Activated naive CD8-positive, alpha-beta T cell treated with anti-CD3 and anti-CD28 coated beads, Interleukin-2, amount 50 U/mL, for 24 hours (primary cell): ENCODE results near the gene TMEM154.

ENCODE experiments used
- ATAC-seq: fragments of 150-1000 bp; cut with Tn5 transposase; one replicate; pipeline ENCODE4 v1.10.0; 2021
- DNase-seq: peaks from one replicate; pipeline ENCODE4 v3.0.0; 2021
- H3K27ac Mint-ChIP-seq: one replicate; pipeline ENCODE4 v1.8.0; 2021; ENCODE audit warnings: mild to moderate bottlenecking, mixed read lengths
- H3K27me3 Mint-ChIP-seq: one replicate; pipeline ENCODE4 v1.8.0; 2021; ENCODE audit warnings: mixed read lengths
- H3K36me3 Mint-ChIP-seq: one replicate; pipeline ENCODE4 v1.8.0; 2021; ENCODE audit warnings: low read depth, mixed read lengths
- H3K4me1 Mint-ChIP-seq: one replicate; pipeline ENCODE4 v1.8.0; 2021; ENCODE audit warnings: mixed read lengths
- H3K4me3 Mint-ChIP-seq: one replicate; pipeline ENCODE4 v1.8.0; 2021; ENCODE audit warnings: mild to moderate bottlenecking, moderate library complexity, mixed read lengths
- H3K9me3 Mint-ChIP-seq: one replicate; pipeline ENCODE4 v1.8.0; 2021; ENCODE audit warnings: mixed read lengths

Gene TMEM154

GRCh38 chr4:152590179-152591031, 89.4 kb downstream of the TMEM154 start:
- Mint-ChIP-seq H3K4me3 (no peak overlapping the region), H3K27ac (no peak overlapping the region), H3K9me3 (no peaks in the 10 kb centered on the region), H3K4me1 (no peaks in the 10 kb centered on the region), H3K36me3 (peaks cover 2% of the 10 kb centered on the region), H3K27me3 (peaks cover 5% of the 10 kb centered on the region)
- DNase-seq (no peak), ATAC-seq (no peak)

GRCh38 chr4:152588869-152589268, 90.9 kb downstream of the TMEM154 start:
- no peaks in the 10 kb centered on the region for H3K9me3 Mint-ChIP-seq
- H3K4me3 Mint-ChIP-seq = no peak overlapping the region
- H3K27me3 Mint-ChIP-seq = peaks cover 5% of the 10 kb centered on the region
- DNase-seq = no peak
- H3K36me3 Mint-ChIP-seq = peaks cover 2% of the 10 kb centered on the region
- no peak overlapping the region for H3K27ac Mint-ChIP-seq
- no peak for ATAC-seq
- H3K4me1 Mint-ChIP-seq = peaks cover 2% of the 10 kb centered on the region

- Mint-ChIP-seq H3K4me3 (no peak overlapping the region), H3K4me1 (peaks cover 2% of the 10 kb centered on the region), H3K36me3 (peaks cover 2% of the 10 kb centered on the region), H3K27me3 (peaks cover 5% of the 10 kb centered on the region), H3K9me3 (no peaks in the 10 kb centered on the region), H3K27ac (no peak overlapping the region)
- DNase-seq (no peak), ATAC-seq (no peak)
Observed at GRCh38 chr4:152587127-152587526, 92.7 kb downstream of the TMEM154 start.

GRCh38 chr4:152586668-152587067, 93.1 kb downstream of the TMEM154 start:
- no peak for DNase-seq
- no peak for ATAC-seq
- Mint-ChIP-seq H3K36me3 (peaks cover 2% of the 10 kb centered on the region), H3K4me1 (peaks cover 2% of the 10 kb centered on the region), H3K27me3 (peaks cover 5% of the 10 kb centered on the region), H3K27ac (no peak overlapping the region), H3K4me3 (no peak overlapping the region), H3K9me3 (no peaks in the 10 kb centered on the region)

- Mint-ChIP-seq H3K9me3 (no peaks in the 10 kb centered on the region), H3K36me3 (peaks cover 2% of the 10 kb centered on the region), H3K27ac (peak overlapping the region; percentile 41), H3K4me3 (peak overlapping the region; percentile 25), H3K27me3 (peaks cover 3% of the 10 kb centered on the region), H3K4me1 (peaks cover 2% of the 10 kb centered on the region)
- ATAC-seq (no peak), DNase-seq (no peak)
Observed at GRCh38 chr4:152585023-152585441, 94.8 kb downstream of the TMEM154 start.

GRCh38 chr4:152581536-152582160, 98.1 kb downstream of the TMEM154 start:
- H3K4me1 Mint-ChIP-seq = peaks cover 2% of the 10 kb centered on the region
- no peak for DNase-seq
- ATAC-seq = no peak
- H3K27me3 Mint-ChIP-seq = no peaks in the 10 kb centered on the region
- H3K36me3 Mint-ChIP-seq = peaks cover 2% of the 10 kb centered on the region
- no peak overlapping the region for H3K27ac Mint-ChIP-seq
- H3K9me3 Mint-ChIP-seq = no peaks in the 10 kb centered on the region
- H3K4me3 Mint-ChIP-seq = no peak overlapping the region

- DNase-seq = no peak
- no peak for ATAC-seq
- no peak overlapping the region for H3K4me3 Mint-ChIP-seq
- H3K9me3 Mint-ChIP-seq = no peaks in the 10 kb centered on the region
- no peak overlapping the region for H3K27ac Mint-ChIP-seq
- H3K4me1 Mint-ChIP-seq = no peaks in the 10 kb centered on the region
- no peaks in the 10 kb centered on the region for H3K27me3 Mint-ChIP-seq
- H3K36me3 Mint-ChIP-seq = no peaks in the 10 kb centered on the region
Observed at GRCh38 chr4:152579916-152580315, 99.9 kb downstream of the TMEM154 start.

GRCh38 chr4:152579107-152579764, 100.6 kb downstream of the TMEM154 start:
- Mint-ChIP-seq H3K36me3 (no peaks in the 10 kb centered on the region), H3K27me3 (no peaks in the 10 kb centered on the region), H3K4me1 (no peaks in the 10 kb centered on the region), H3K9me3 (no peaks in the 10 kb centered on the region), H3K4me3 (no peak overlapping the region), H3K27ac (no peak overlapping the region)
- no peak for ATAC-seq
- no peak for DNase-seq

GRCh38 chr4:152578670-152579069, 101.1 kb downstream of the TMEM154 start:
- no peaks in the 10 kb centered on the region for H3K4me1 Mint-ChIP-seq

GRCh38 chr4:152577708-152578396, 101.9 kb downstream of the TMEM154 start:
- Mint-ChIP-seq H3K4me3 (no peak overlapping the region), H3K36me3 (no peaks in the 10 kb centered on the region), H3K4me1 (no peaks in the 10 kb centered on the region), H3K27ac (no peak overlapping the region), H3K27me3 (no peaks in the 10 kb centered on the region), H3K9me3 (no peaks in the 10 kb centered on the region)
- ATAC-seq (no peak), DNase-seq (no peak)

More at GRCh38 chr4:152578670-152579069, 101.1 kb downstream of the TMEM154 start:
- Mint-ChIP-seq H3K36me3 (no peaks in the 10 kb centered on the region), H3K27ac (no peak overlapping the region), H3K27me3 (no peaks in the 10 kb centered on the region), H3K9me3 (no peaks in the 10 kb centered on the region), H3K4me3 (no peak overlapping the region)
- ATAC-seq = no peak
- DNase-seq = no peak

- Mint-ChIP-seq H3K27me3 (no peaks in the 10 kb centered on the region), H3K27ac (no peak overlapping the region), H3K36me3 (no peaks in the 10 kb centered on the region), H3K4me1 (no peaks in the 10 kb centered on the region), H3K9me3 (no peaks in the 10 kb centered on the region), H3K4me3 (no peak overlapping the region)
- ATAC-seq (no peak), DNase-seq (no peak)
Observed at GRCh38 chr4:152575533-152575932, 104.3 kb downstream of the TMEM154 start.

- Mint-ChIP-seq H3K27me3 (no peaks in the 10 kb centered on the region), H3K27ac (no peak overlapping the region), H3K4me3 (no peak overlapping the region), H3K9me3 (no peaks in the 10 kb centered on the region), H3K4me1 (no peaks in the 10 kb centered on the region), H3K36me3 (no peaks in the 10 kb centered on the region)
- ATAC-seq (no peak), DNase-seq (no peak)
Observed at GRCh38 chr4:152573861-152574260, 105.9 kb downstream of the TMEM154 start.

- ATAC-seq = no peak
- H3K9me3 Mint-ChIP-seq = no peaks in the 10 kb centered on the region
- H3K36me3 Mint-ChIP-seq = no peaks in the 10 kb centered on the region
- no peaks in the 10 kb centered on the region for H3K27me3 Mint-ChIP-seq
- H3K4me3 Mint-ChIP-seq = no peak overlapping the region
- no peak for DNase-seq
- no peaks in the 10 kb centered on the region for H3K4me1 Mint-ChIP-seq
- no peak overlapping the region for H3K27ac Mint-ChIP-seq
Observed at GRCh38 chr4:152572417-152573086, 107.2 kb downstream of the TMEM154 start.

- no peak overlapping the region for H3K27ac Mint-ChIP-seq
- no peak overlapping the region for H3K4me3 Mint-ChIP-seq
- no peaks in the 10 kb centered on the region for H3K27me3 Mint-ChIP-seq
- DNase-seq (no peak), ATAC-seq (no peak)
- no peaks in the 10 kb centered on the region for H3K4me1 Mint-ChIP-seq
- H3K9me3 Mint-ChIP-seq = no peaks in the 10 kb centered on the region
- H3K36me3 Mint-ChIP-seq = no peaks in the 10 kb centered on the region
Observed at GRCh38 chr4:152571770-152572169, 108.0 kb downstream of the TMEM154 start.
